OCI-LY7 (cell line): Measurements from ENCODE around the gene PAH.

Source experiments
- EZH2phosphoT487 ChIP-seq: fragments of 200-600 bp; sonication (generic); IDR thresholded peaks from 2 replicates; pipeline ENCODE4 v1.6.1; 2018; ENCODE audit warnings: low read depth, borderline replicate concordance, mild to moderate bottlenecking, mixed run types, antibody characterized with exemption, low read length, moderate library complexity, mixed read lengths
- TF ChIP-seq, protein P1 (sequence below): fragments of 200-600 bp; sonication (generic); conservative IDR thresholded peaks from 2 replicates; pipeline ENCODE4 v1.5.1; 2014; ENCODE audit warnings: mild to moderate bottlenecking, antibody characterized with exemption, low read length, moderate library complexity, mixed read lengths

DNA sequence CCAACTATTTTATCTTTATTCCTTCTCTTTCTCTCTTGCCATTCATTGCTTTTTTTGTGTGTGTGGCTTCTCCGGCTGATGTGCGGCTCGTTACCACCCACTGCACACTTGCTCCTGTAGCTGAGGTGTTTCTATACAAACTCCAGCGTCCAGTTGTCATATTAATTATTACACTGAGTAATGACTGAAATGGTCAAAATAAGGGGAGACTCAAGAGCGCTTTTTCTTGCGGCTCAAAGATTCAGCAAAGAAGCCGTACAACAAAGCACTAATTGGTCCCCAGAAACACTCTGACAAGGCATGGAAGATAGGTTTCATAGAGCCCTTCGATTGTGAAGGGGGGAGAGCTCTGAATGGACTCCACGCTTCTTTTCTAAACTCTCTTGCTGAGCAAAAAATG is 34.8 kb upstream of the PAH start:
- TF ChIP-seq, protein P1, sequence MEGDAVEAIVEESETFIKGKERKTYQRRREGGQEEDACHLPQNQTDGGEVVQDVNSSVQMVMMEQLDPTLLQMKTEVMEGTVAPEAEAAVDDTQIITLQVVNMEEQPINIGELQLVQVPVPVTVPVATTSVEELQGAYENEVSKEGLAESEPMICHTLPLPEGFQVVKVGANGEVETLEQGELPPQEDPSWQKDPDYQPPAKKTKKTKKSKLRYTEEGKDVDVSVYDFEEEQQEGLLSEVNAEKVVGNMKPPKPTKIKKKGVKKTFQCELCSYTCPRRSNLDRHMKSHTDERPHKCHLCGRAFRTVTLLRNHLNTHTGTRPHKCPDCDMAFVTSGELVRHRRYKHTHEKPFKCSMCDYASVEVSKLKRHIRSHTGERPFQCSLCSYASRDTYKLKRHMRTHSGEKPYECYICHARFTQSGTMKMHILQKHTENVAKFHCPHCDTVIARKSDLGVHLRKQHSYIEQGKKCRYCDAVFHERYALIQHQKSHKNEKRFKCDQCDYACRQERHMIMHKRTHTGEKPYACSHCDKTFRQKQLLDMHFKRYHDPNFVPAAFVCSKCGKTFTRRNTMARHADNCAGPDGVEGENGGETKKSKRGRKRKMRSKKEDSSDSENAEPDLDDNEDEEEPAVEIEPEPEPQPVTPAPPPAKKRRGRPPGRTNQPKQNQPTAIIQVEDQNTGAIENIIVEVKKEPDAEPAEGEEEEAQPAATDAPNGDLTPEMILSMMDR = no peak
- TF ChIP-seq EZH2phosphoT487 = no peak
